Activated CD8-positive, alpha-beta memory T cell treated with anti-CD3 and anti-CD28 coated beads for 24 hours (primary cell): ENCODE measurements around the gene MEST.
"Not testable (repeated sequence)": the region's sequence is repeated elsewhere in the genome, so short reads cannot be mapped to it uniquely, and the experiment has no call there.

Experiments used
- DNase-seq: peaks from one replicate; pipeline ENCODE4 v3.0.0-alpha.2; 2020

Gene MEST

GRCh38 chr7:130486114-130486953 is 5.6 kb upstream of the MEST start:
- DNase-seq = peak; percentile 87

GRCh38 chr7:130486954-130487436 is 4.9 kb upstream of the MEST start:
- DNase-seq = no peak

DNA sequence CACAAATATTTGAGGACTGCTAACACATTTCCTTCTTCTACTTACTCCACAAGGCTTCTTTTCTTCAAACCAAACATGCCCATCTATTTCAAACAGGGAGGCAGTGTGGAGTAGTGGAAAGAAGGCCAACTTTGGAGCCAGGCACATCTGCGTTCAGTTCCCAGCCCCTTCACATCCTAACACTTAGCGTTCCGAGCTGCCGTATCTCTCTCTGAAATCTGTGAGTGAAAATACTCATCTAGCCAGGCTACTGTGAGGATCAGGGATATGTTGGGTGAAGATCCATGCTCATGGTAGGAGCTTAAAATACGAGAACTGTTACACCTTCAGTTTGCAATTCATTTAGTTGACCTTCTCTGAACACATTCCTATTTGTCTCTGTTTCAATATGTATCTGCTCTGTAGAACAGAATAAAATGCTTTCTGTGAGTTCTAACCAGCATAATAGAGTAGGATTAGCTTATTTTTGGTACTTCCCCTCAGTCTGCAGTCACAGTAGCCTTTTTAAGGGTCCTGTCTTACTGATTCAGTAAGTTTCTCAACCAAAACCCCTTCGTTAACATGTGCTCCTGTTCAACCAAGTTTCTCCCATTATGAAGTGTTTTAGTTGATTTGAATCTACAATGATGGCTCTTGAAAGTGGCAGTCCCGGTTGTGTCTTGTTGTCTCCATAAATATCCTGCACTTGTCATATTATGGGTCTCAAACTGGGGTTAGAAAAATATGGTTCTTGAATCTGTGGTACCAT is 3.3 kb upstream of the MEST start:
- DNase-seq = no peak

- DNase-seq = no peak
These were observed 2.5 kb upstream of the MEST start for GRCh38 chr7:130489140-130489983.

- no peak for DNase-seq
These were observed 1.5 kb upstream of the MEST start for GRCh38 chr7:130490311-130490791.

GRCh38 chr7:130490888-130491804 is 739 bp upstream of the MEST start:
- DNase-seq = peak; percentile 72

DNA sequence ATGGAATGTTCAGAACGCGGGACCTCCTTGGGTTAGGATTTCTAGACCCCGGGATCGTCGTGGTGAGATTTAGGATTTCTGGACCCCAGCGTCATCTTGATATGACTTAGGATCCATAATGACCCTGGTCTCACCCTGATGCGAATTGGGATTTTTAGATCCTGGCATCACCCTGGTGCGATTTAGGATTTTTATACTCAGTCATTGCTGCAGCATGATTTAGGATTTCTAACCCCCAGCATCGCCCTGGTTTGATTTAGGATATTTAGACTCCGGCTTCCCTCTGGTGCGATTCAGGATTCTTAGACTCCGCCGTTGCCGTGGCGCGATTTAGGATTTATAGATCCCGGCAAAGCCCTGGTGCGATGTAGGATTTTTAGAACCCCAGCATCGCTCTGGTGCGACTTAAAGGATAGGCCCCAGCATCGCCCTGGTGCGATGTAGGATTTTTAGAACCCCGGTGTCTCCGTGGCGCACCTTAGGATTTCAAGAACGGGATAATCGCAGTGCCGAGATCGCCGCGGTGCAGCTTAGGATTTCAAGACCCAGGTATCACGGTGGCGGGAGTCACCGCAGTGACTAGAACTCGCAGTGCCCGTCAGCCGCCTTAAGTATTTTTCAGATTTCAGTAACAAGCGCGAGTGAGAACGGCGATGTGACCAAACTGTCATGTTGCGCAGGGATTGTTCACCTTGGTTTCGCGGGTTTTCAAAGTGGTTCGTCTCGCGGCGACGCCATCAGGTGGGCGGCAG is 814 bp downstream of the MEST start:
- no peak for DNase-seq

- no peak for DNase-seq
These were observed 1.5 kb downstream of the MEST start for GRCh38 chr7:130493275-130493873.

DNA sequence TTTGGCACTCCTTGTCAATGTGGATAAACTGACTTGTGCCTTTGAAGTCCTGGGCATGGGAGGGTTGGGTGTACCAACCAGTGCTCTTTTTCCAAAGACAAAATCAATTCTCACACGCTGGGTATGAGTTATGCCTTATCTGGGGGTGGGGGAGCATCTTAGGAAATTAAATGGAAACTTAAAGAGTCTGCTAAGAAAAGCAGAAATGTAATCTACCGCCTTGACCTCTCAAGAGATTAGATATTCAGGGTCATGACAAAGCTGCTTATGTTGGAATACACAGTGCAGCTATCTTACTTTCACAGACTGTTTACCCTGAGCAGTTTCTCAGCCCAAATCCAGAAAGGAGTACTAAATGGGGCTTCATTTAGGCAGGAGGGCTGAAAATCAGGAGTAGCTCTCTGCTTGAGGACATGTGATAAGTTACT is 2.6 kb downstream of the MEST start:
- DNase-seq = no peak

- no peak for DNase-seq
These were observed 8.6 kb downstream of the MEST start for GRCh38 chr7:130500463-130500862.

- DNase-seq = no peak
These were observed 9.0 kb downstream of the MEST start for GRCh38 chr7:130500910-130501309.

GRCh38 chr7:130505753-130506152 is 13.9 kb downstream of the MEST start:
- DNase-seq = no peak

- DNase-seq = no peak
These were observed 14.5 kb downstream of the MEST start for GRCh38 chr7:130506358-130506757.

DNA sequence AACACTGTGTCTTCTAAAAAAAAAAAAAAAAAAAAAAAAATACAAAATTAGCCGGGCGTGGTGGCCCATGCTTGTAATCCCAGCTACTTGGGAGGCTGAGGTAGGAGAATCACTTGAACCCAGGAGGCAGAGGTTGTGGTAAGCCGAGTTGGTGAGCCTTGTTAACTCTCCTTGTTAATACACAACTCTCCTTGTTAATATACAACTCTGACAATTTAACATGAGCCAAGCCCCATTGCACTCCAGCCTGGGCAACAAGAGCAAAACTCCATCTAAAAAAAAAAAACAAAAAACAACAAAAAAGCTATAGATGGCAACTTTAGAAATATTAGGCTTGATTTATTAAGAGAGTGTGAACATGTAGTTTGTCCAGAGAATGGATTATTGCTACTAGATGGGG is 20.2 kb downstream of the MEST start:
- not testable (repeated sequence) for DNase-seq

GRCh38 chr7:130513447-130513846 is 21.6 kb downstream of the MEST start:
- no peak for DNase-seq

- DNase-seq = no peak
These were observed 23.6 kb downstream of the MEST start for GRCh38 chr7:130515315-130516040.

- DNase-seq = no peak
These were observed 29.5 kb downstream of the MEST start for GRCh38 chr7:130521258-130521951.

- DNase-seq = not testable (repeated sequence)
These were observed 31.7 kb downstream of the MEST start for GRCh38 chr7:130523519-130524125.

DNA sequence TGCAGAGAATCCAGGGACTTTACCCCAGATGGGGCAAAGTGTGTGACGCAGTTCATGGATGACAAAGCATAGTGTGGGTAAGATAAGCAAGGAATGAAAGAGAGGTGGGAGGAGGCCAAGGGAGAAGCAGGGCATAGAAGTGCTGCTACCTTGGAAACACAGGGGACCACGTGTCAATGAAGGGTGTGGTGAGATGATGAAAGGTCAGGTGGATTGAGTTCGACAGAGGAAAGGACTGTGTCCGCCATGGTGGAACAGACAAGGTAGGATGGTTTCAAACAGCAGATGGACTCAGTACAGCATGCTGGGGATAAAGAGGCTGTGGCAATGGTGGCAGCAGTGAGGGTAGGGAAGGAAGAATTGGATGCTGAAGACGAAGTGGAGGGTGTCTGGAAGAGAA is 32.7 kb downstream of the MEST start:
- no peak for DNase-seq
